NCI-H2196 (cell line): ENCODE results near the gene DUS1L.

Source experiments
- DNase-seq: peaks from one replicate; lab custom pipeline; 2025; ENCODE audit not compliant: unreplicated experiment; lab: John Stamatoyannopoulos, UW

Gene DUS1L

DNA sequence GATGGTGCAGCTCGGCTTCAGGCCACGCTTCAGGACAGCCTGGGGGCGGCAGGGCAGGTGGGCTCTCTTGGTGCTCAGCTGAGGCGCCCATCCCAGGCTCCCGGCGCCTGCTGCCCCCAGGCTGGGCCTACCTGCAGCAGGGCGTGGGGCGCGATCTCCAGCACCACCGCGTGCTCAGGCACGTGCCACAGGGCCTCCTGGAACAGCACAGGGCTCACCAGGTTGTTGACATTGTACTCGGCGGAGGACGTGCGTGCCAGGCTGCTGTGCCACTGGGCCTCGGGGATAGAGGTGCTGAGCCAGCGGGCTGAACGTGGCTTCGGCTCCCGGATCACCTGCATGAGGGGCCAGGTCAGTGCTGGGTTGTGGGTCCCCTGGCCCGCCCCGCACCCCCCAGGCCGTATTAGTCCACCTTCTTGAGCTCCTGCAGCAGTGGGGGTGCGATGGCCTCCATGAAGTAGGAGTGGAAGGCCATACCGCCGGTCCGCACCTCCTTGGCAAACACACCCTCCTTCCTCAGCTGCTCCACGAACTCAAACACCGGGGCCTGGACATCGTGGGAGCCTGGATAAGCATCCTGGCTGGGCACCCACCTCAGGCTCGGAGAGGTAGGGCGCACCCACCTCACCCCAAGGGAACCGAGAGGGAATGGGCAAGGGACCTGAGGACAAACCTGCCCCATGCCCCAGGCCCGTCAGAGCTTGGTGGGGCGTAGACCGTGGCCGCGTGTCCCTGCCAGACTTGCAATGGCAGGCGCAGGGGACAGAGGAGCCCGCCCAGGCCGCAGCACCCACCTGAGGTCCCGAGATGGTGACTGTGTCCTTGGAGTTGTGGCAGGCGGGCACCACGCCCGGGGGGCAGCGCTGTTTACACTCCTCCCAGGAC, 23.5 kb upstream of the DUS1L start:
- DNase-seq: no peak

DNA sequence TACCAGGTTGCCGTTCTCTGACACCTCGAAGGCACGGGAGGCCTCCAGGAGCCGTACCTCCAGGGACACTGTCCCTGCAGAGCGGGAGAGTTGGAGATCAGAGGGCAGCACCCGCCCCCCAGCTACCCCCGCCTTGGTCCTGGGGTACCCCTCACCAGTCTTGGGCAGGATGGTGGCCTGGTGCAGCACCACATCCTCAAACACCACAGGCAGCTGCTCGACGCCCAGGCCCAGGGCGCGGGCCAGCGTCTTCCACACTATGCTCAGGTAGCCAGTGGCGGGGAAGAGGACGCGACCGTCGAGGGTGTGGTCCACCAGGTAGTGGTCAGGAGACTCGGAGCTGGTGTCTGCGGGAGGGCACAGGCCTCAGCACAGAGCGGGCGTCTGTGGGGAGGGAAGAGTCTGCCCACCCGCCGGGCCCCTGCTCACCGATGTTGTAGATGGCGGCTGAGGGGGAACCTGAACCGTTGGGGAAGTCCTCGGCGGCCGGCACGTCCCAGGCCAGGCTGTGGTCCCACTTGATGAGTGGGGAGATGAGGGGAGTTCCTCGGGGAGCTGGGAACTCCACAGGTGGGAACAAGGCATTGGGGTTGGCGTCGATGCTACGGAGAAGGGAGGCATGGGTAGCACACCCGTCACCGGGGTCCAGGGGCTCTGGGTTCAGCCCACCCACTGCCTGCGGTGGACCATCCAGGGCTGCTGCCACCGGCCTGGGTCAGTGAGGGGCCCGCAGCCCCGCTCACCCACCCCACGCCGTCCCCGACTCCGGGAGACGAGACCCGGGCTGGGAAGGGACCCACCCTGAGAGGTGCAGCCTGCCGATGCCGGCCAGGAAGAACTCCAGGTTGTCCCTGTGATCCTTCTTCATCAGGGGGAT, 22.6 kb upstream of the DUS1L start:
- no peak for DNase-seq

DNA sequence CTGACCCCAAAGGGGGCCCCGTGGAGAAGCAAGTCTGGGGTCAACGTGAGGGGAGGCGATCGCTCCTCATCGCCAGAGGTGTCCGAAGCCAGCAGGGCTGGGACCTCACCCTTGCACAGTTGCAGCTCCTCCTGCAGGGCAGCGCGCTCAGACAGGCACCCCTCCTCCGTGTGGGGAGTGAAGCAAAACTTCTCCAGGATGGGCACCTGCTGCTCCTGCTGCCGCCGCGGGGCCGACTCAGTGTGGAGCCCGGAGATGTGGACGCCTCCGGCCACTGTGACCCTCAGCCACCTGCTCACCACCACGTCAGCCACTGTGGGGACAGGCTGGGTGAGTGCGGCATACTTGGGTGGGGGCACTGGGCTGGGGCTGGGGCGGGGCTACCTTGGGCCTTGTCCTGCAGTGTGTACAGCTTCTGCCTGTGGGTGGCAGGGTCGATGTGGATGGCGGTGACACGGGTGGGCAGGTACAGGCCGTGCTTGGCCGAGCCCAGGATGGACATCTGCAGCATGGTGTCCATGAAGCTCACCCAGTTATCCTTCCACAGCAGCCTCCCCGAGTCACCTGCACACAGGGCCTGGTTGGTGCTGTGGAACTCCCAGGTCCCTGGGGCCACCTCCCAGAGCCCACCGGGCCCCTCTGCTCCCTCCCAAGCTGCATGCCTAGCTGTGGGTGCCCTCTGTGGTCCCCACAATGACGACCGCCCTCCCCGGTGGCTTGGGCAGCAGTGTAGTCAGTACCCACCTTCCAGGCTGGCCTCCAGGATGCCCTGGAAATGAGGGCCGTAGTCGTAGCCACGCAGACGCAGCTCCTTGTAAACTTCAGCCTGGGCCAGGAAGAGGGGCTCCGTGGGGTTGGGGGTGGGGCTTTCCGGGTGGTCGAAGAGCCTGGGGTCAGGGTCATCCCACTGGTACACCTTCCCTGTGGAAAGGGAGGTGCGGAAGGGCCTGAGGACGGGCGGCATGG, 21.6 kb upstream of the DUS1L start:
- no peak for DNase-seq

DNA sequence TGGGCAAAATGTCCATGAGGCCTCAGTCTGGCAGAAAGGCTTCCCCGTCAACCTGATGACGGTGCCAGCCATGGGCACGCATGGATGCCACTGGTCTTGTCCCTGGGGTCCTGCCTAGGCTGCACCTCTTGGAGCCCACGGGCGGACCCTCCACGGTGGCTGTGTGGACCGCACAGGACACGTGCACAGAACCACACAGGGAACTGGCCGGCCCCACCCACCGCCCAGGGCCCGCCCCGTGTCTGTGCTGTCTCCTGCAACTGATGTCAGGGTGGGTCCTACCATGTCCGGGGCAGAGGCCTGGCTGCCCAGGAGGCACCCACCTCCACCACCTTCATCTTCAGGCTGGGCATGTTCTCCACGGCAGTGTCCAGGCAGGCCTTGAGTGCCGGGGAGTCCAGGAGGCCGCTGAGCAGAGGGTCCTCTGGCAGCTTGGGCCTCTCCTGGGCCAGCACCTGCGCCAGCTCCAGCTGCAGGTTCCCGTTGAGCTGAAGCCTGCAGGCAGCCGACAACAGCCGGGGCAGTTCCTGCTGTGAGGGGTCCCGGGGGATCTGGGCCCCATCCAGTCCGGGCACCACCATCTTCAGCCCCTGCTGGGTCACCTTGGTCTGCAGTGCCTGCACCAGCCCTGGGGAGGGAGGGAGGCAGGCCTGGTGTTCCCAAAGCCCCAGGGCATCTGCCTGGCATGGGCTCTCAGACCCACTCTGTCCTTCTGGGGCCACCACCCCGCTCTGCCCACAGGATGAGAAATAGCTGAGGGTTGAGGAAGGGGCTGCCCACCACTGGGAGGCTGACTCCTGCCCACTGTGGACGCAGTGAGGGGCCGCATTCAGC, 20.5 kb upstream of the DUS1L start:
- DNase-seq: no peak

DNA sequence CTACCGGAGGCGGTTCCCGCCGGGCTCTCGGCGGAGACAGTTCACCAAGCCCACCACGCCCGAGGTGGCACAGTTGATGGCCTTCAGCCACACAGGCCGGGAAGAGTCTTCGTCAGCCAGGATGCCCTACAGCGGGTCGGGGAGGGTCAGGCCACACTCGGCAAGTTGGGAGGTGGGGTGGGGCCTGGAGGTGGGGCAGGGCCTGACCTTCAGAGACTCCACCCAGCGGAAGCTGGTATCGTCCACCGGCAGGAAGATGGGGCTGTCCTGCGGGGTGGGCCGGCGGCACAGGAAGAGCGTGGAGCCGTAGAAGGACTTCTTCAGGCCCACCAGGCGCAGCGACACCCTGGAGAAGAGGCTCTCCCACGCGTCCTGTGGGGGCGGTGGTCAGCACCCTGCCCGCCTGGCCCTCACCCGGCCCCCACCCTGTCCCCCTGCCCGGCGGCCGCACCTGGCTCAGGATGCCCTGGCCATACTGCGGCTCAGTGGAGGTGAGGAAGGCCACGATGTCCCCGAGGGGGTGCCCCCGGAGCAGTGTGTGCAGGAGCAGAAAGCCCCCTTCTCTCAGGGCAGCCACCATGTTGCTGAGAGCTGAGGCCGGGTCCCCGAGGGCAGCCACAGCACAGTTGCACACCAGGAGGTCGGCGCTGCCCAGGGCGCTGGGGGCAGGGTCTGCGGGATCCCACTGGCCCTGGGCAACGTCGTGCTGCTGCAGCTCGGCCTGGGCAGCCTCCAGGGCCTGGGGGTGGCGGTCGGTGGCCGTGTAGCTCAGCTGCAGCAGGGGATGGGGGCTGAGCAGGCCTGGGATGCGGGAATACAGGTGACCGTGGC, 19.6 kb upstream of the DUS1L start:
- DNase-seq: no peak

DNA sequence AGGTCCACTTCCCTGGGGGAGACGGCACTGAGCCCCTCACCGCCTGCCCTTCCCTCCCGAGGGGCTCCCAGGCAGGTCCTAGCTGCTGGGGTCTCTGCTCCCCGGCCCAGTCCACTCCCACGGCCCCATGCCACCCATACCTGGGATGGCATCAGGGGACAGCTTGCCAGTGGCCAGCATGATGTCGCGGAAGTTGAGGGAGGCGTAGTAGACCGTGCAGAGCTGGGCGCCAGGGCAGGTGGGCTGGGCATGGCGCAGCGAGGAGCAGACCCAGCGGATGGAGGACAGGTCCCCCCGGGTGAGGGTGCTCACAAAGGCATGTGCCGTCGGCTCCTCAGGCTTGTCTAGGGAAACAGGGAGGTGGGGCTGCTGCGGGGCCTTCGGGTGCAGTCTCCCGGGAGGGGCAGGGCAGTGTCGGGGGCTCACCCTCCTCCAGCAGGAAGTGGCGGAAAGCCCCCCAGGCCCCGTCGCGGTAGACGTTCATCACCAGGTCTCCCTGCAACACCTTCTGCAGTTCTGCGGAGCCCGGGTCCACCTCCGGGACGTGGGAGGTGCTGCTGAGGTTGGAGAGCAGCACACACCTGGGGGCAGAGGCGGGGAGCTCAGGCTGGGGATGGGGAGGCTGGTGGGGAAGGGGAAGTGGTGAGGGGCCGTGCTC, 18.9 kb upstream of the DUS1L start:
- no peak for DNase-seq

DNA sequence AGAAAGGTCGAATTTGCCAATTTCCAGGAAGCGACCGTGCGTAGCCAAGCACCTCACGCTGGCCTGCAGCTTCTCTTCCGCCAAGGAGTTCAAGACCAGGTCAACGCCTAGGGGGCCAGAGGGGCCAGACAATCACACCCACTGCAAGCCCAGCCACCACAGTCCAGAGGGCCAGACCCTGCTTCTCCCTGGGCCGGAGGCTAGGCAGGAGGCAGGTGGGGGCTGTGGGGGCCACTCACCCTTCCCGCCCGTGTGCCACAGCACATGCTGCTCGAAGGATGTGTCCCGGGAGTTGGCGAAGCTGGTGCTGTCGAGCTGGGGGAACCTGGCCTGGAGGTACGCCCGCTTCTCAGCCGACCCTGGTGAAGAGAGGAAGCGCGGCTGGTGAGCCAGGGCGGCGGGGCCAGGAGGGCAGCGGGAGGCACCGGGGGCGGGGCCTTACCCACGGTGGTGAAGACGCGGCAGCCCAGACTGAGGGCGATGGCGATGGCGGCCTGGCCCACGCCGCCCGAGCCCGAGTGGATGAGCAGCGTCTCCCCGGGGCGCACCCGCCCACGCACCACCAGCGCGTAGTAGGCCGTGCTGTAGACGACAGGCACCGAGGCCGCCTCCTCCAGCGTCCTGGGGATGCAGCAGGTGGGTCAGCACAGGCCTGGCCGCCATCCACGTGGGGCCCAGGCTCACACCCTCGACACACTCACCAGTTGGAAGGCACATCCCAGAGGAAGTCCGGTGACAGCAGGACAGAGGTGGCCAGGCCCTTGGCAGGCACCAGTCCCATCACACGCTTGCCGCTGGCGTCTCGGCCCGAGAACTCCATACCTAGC, 18.1 kb upstream of the DUS1L start:
- DNase-seq: no peak

DNA sequence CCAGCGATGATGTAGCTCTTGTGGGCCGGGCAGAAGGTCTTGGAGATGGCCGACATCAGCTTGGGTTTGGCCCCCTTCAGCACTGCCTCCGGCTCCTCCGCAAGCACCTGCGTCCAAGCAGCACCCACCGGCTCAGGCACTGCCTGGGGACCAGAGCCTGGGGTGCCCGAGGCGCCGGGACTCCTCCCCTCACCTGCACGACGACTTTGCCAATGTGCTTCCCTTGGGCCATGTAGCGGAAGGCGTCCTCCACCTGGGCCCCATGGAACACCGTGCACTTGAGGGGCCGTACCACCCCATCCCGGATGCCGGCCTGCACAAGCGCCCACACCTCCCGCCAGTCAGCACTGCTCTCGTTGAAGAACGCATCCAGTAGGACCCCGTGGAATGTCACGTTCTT, 17.4 kb upstream of the DUS1L start:
- no peak for DNase-seq

DNA sequence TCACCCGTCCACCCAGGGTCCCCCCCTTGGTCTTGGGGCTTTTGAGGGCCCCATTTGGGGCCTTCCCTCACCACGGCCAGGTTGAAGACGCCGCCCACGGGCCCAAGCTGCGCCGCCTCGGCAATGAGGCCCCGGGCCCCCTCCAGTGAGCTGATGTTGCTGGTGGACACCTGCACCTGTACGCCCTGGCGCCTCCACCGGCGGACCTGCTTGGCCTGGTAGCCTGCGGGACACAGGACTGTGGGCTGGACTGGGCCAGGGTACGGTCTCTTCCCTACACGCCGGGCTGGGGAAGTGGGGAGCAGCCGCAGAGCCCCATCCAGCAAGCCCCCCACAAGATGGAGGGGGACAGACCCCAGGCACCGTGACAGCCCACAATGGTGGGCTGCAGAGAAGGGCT, 16.9 kb upstream of the DUS1L start:
- no peak for DNase-seq

DNA sequence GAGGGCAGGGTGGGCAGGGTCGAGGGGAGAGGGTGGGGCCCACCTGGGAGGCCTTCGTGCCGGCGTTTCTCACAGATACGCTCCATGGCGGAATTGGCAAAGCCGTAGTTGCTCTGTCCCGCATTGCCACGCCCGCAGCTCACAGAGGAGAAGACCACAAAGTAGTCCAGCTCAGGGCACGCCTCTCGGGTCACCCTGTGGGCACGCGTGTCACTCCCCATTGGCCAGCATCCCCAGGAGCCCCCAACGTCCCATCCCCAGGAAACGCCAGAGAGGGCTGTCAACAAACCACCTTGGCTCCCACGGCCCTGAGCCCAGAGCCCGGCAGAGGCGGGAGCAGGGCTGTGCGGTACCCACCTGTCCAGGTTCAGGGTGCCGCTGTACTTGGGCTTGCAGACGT, 16.4 kb upstream of the DUS1L start:
- DNase-seq: no peak

DNA sequence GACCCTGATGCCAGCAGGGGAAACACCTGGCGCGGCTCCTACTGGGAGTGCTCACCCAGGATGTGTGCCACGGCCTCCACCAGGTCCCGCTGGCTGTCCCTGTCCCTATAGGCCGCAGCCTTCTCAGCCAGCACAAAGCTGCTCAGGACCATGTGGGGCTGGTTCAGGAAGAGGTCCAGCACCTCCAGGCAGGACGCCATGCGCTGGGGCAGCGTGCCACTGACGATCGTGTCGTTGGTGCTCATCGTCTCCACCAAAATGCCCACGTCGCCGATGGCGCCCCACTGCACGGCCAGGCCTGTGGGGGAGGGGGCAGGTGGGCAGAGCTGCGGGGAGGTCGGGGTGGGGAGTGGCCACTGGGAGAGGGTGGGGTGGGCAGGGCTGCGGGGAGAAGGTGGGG, 15.9 kb upstream of the DUS1L start:
- no peak for DNase-seq

DNA sequence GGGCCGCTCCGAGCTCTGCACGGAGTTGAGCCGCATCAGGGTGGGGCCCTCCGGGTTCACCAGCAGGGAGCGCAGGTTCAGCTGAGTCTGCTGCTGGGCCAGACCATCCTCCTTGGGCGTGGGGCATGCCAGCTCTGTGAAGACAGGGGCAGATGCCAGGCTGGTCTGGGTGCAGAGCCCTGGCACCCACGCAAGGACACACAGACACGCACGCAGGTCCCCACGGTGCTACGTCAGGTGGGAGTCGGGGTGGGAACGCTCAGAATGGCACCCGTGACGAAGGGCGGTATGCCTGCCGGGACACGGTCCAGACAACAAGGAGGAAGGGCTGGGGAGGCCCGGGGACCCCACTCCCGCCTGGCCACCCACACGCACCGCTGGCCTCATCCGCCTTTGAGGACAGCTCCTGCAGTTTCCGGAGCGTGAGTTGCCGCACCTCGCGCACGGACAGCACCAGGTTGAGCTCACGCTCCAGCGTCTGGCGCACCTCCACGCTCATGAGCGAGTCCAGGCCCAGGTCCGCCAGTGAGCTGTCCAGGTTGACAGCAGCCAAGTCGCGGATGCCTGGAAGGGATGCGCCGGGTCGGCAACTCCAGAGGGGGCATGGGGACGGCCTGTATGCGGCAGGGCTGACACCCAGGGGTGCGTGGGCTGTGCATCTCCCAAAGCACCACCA, 15.3 kb upstream of the DUS1L start:
- no peak for DNase-seq

DNA sequence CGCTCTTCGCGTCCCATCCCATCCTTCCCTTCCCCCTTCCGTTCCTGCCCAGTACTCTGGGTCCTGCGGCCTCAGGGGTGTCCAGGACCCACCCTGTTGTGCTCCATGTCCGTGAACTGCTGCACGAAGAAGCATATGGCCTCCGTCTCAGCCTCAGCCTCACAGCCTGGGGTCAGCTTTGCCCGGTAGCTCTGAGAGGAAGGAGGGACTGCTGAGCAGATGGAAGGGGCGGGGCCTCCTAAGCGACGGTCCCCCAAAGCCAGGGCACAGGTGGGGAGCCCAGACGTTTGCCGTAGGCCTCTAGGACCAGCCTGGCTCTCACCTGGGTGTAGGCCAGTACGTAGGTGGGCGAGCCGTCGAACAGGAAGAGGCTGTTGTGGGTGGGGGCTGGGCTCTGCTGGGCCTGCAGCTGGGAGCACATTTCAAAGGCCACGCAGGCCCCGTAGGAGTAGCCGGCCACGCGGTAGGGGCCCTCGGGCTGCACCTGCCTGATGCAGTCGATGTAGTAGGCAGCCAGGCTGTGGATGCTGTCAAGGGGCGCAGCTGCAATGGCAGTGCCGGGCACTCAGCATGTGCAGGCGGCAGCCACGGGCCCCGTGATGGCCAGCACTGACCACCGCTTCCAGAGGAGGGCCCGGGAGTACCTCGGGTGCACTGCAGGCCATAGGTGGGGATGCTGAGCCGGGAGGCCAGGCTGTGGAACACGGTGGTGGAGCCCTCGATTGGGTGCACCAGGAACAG, 14.6 kb upstream of the DUS1L start:
- DNase-seq: no peak

DNA sequence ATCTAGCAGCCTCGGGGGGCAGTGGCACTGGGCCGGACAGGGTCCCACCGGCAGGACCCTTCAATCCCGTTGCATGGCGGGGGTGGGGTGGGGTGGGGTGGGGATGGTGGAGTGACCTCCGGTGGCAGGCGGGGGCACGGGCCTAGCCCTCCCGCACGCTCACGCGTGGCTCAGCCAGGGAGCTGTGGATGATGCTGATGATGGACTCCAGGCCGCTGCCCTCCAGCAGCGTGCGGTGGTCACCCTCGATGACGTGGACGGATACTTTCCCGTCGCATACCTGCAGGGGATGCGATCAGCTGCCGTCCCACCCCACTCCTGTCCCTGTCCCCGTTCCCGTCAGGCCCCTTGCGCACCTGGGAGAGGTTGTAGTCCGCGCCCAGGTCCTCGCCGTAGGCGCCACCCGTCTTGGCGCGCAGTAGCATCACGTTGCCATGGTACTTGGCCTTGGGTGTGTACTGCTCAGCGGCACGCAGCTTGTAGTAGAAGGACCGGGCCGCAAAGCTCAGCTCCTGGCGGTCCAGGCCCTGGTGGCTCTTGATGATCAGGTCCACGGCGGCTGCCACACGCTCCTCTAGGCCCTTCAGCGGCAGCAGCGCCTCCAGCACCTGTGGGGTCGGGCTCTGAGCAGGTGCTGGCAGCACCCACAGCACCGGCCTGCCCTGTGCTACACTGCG, 13.5 kb upstream of the DUS1L start:
- no peak for DNase-seq

DNA sequence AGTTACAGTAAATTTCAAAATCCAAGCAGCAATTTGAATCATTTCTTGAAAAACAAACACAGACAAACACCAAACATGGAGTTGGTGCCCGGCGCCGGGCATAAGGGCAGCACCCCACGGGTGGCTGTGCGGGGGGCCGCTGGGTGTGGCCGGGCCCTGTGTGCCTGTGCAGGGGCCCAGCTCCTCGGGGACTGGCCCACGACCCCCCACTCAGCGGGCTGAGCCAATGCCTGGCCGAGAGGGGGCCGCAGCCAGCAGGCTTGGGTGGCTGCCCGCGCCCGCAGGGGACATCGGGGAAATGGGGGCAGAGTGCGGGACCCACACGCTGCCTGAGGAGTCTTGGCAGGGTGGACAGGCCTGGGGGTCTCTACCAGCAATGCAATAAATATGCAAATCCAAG, 12.8 kb upstream of the DUS1L start:
- DNase-seq: no peak
